AG04450 (cell line): ENCODE measurements around the gene ST3GAL6. TPM values are rescaled to one million over a fixed set of nuclear protein-coding genes. Genes with fewer than 3 reads are reported as not detected.

Experiments used
- CTCF ChIA-PET: fragments of 300-600, 350-600 bp; formaldehyde crosslinking; extraction: SDS; loops from one replicate; lab custom pipeline; 2022; ENCODE audit warnings: antibody characterized with exemption, inconsistent platforms; lab: Charles Lee
- POLR2A ChIA-PET: fragments of 350-600 bp; formaldehyde crosslinking; extraction: SDS; loops from one replicate; lab custom pipeline; 2021; ENCODE audit warnings: antibody characterized with exemption, inconsistent platforms; lab: Yijun Ruan, JAX
- DNase-seq: peaks from one replicate; pipeline ENCODE4 v3.0.0-alpha.2; 2011; ENCODE audit warnings: low read depth, low spot score
- H3K27ac ChIP-seq: one replicate; pipeline ENCODE4 v1.5.1; 2012; ENCODE audit warnings: low read depth, low read length, control low read depth
- H3K27me3 ChIP-seq: one replicate; pipeline ENCODE4 v1.6.0; 2012; ENCODE audit warnings: low read length; ENCODE audit not compliant: control insufficient read depth, insufficient read depth
- H3K4me3 ChIP-seq: 2 replicates; pipeline ENCODE4 v1.5.1; 2011; ENCODE audit warnings: mild to moderate bottlenecking, low read depth, low read length, control low read depth
- H3K9me3 ChIP-seq: 2 replicates; pipeline ENCODE4 v1.5.1; 2012; ENCODE audit warnings: low read length; ENCODE audit not compliant: control insufficient read depth, insufficient read depth
- polyA minus RNA-seq: library from RNA; depleted of rRNA, polyadenylated mRNA; stranded (reverse); fragments of >200 nt; gene quantifications from 2 replicates; pipeline ENCODE4 v1.2.3, GENCODE V29; 2011; rRNA and poly(A)+ RNA removed
- polyA plus RNA-seq: library from polyadenylated mRNA; depleted of rRNA; stranded (reverse); fragments of >200 nt; gene quantifications from 2 replicates; pipeline ENCODE4 v1.2.3, GENCODE V29; 2011; rRNA removed
- TF ChIP-seq, protein P1 (sequence below): IDR thresholded peaks from 2 replicates; pipeline ENCODE4 v1.5.1; 2011; ENCODE audit warnings: low read depth, low read length, control low read depth, inconsistent platforms

Gene ST3GAL6, protein sequence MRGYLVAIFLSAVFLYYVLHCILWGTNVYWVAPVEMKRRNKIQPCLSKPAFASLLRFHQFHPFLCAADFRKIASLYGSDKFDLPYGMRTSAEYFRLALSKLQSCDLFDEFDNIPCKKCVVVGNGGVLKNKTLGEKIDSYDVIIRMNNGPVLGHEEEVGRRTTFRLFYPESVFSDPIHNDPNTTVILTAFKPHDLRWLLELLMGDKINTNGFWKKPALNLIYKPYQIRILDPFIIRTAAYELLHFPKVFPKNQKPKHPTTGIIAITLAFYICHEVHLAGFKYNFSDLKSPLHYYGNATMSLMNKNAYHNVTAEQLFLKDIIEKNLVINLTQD
- polyA plus RNA-seq (1.2 and 1.9 TPM in 2 replicates), polyA minus RNA-seq (1.4 and 2.6 TPM in 2 replicates)

DNA sequence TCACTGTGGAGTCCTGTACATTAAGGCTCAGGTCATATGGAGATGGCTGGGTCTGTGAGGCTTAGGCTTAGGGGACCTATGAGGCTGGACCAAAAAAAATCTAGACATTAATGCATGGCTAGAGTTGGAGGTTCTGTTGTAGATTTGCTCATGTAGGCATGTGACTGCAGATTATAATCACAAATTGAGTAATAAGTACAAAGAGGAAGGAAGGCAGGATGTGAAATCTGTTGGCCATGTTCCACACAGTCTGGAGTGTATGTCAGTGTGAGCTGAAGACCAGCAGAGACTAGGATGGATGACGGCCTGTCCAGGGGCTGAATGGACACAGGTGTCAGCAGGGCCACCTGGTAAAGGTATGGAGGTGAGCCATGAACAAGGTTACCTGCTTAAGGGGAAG is at the start of gene ST3GAL6:
Gene ST3GAL6, plus strand, starts transcription at position 265 of the 400 bp plus-strand sequence. CDS start 5,101 bp downstream, outside the sequence.
- DNase-seq: no peak
- Histone ChIP-seq H3K27ac (no peak within 1 kb of the TSS), H3K27me3 (no peaks in the 10 kb centered on the region), H3K4me3 (no peak within 1 kb of the TSS), H3K9me3 (no peaks in the 10 kb centered on the region)
- POLR2A ChIA-PET: no interaction called here
- TF ChIP-seq, protein P1, sequence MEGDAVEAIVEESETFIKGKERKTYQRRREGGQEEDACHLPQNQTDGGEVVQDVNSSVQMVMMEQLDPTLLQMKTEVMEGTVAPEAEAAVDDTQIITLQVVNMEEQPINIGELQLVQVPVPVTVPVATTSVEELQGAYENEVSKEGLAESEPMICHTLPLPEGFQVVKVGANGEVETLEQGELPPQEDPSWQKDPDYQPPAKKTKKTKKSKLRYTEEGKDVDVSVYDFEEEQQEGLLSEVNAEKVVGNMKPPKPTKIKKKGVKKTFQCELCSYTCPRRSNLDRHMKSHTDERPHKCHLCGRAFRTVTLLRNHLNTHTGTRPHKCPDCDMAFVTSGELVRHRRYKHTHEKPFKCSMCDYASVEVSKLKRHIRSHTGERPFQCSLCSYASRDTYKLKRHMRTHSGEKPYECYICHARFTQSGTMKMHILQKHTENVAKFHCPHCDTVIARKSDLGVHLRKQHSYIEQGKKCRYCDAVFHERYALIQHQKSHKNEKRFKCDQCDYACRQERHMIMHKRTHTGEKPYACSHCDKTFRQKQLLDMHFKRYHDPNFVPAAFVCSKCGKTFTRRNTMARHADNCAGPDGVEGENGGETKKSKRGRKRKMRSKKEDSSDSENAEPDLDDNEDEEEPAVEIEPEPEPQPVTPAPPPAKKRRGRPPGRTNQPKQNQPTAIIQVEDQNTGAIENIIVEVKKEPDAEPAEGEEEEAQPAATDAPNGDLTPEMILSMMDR: no peak
- CTCF ChIA-PET: no interaction called here

DNA sequence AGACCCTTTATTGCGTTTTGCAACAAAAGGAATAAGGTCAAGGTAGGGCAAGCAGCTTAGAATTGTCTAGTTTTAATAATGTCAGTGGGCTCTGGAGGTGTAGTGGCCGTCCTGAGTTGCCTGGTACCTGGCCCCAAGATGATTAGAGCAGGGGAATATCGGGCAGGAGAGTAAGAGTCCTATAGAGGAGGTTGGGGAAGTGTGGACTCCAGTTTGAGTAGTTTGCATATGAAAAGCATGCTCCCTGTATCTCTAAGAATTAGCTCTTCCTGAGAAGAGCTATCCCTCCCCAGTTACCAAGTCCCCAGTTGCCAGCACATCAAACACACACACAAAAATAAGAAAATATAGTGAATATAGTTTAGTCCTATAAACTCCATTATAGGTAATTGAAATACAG is 49.2 kb upstream of the ST3GAL6 start:
- H3K27me3 ChIP-seq: no peaks in the 10 kb centered on the region
- ChIA-PET CTCF (no interaction called here), POLR2A (no interaction called here)
- H3K27ac ChIP-seq: peak overlapping the region; percentile 11
- no peak for DNase-seq
- H3K9me3 ChIP-seq: no peaks in the 10 kb centered on the region; the same call in 1 of the 2 replicates
- TF ChIP-seq, protein P1: no peak
- no peak overlapping the region for H3K4me3 ChIP-seq

DNA sequence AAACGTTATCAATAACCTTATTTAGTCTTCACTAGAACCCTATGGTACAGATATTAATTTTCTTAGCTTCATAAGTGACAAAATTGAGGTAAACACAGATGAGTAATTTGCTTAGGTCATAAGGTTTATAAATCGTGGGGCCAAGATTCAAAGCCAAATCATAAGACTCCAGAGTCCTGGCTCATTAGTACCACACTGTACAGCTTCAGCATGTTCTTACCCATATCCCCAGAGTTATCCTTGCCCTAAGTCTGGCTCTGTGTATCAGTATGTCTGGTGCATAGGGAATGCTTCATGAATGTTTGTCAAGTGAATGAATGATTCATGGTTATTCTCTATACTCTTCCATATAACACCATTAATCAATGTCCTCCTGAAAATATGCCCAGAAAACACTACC is 45.6 kb upstream of the ST3GAL6 start:
- no peak for DNase-seq
- ChIA-PET CTCF (no interaction called here), POLR2A (no interaction called here)
- TF ChIP-seq, protein P1: no peak
- H3K27ac ChIP-seq: no peak overlapping the region
- no peak overlapping the region for H3K4me3 ChIP-seq
- no peaks in the 10 kb centered on the region for H3K27me3 ChIP-seq
- no peaks in the 10 kb centered on the region; the same call in 1 of the 2 replicates for H3K9me3 ChIP-seq

DNA sequence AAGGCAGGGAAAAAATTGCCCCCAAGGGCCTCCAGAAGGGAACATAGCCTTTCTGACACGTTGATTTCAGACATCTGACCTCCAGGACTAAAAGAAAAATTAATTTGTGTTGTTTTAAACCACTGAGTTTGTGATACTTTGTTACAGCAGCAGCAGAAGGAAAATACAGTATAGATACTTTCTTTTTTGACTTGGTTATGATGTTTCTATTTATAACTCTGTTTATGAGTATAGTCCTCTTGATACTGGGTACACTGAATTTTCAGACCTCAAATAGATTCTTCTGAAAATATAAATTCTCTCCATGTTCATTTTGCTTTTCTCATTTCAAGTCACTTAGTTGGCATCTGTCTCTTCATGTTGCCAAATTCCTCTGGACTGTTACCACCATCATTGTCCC is 44.4 kb upstream of the ST3GAL6 start:
- TF ChIP-seq, protein P1: no peak
- Histone ChIP-seq H3K9me3 (no peaks in the 10 kb centered on the region; the same call in 1 of the 2 replicates), H3K27me3 (no peaks in the 10 kb centered on the region), H3K27ac (no peak overlapping the region), H3K4me3 (no peak overlapping the region)
- DNase-seq: no peak
- ChIA-PET CTCF (no interaction called here), POLR2A (no interaction called here)

DNA sequence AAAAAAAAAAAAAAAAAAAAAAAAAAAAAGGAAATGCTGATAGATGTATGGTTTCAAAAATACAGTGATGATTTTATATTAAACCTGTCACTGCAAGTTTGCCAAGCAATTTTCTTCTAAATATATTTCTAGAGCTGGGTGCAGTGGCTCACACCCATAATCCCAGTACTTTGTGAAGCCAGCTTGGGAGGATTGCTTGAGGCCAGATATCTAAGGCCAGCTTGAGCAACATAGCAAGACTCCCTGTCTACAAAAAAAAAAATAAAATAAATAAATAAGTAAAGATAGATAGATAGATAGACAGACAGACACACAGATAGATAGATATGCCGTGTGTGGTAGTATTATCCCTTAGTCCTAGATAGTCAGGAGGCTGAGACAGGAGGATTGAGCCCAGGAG is 41.4 kb upstream of the ST3GAL6 start:
- CTCF ChIA-PET: interaction anchor here (0.9 kb wide), 1 partner anchor 126 kb away, joined by 3 read pairs; no protein-coding TSS in a partner anchor

More for the DNA sequence above, 41.4 kb upstream of the ST3GAL6 start:
- H3K9me3 ChIP-seq: no peaks in the 10 kb centered on the region; the same call in 1 of the 2 replicates
- H3K4me3 ChIP-seq: no peak overlapping the region
- POLR2A ChIA-PET: no interaction called here
- TF ChIP-seq, protein P1: no peak
- H3K27me3 ChIP-seq: no peaks in the 10 kb centered on the region
- DNase-seq: no peak
- no peak overlapping the region for H3K27ac ChIP-seq
